ENCODE data around the gene SEC31B.

The SEC31B gene

DNA sequence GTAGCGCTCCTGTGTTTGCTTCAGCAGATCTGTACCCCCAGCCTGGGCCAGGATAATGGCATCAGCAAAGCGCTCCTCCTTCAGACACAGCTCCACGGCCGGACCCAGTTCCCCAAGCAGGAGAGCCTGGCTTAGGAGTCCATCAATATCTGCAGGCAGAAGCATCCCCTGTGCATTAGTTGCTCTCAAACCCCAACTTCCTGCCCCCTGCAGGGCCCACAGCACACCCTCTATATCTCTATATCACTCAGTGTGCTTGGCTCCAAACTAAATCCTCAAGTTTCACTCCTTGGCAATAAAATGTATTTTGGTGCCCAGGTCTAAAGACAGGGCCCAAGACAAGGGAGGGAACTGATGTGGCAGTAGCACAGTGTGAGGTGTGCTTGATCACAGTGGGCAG, 21.6 kb downstream of the SEC31B start:
- DNase-seq (ENCODE audit: low read depth in 3 of 3, low spot score in 1 of 3) = no peak

- no peak for DNase-seq (ENCODE audit: low read depth in 3 of 3, low spot score in 1 of 3)
Measured at GRCh38 chr10:100496567-100496966, 23.1 kb downstream of the SEC31B start.

GRCh38 chr10:100490531-100490930, 29.1 kb downstream of the SEC31B start:
- DNase-seq (ENCODE audit: low read depth in 3 of 3, low spot score in 1 of 3) = no peak

DNA sequence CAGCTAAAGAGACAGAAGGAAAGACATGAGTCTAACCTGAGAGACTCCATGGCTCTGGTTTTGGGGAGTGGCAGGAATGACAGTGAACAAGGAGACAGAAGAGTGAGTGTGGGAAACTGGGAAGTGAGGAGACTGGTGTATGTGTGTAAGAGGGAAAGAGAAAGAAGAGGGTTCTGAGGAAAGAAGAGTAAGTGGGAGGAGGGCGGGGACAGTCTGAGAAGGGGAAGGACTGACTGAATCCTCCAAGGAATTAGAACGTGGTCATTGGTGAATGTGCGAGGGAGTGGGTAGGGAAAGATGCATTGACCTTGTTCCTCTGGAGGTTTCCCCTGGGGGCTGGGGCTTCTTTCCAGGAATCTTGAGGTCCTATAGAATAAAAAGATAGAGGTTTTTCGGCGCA, 30.3 kb downstream of the SEC31B start:
- no peak for DNase-seq (ENCODE audit: low read depth in 3 of 3, low spot score in 1 of 3)

- no peak for DNase-seq (ENCODE audit: low read depth in 3 of 3, low spot score in 1 of 3)
Measured at GRCh38 chr10:100487529-100487928, 32.1 kb downstream of the SEC31B start.

DNA sequence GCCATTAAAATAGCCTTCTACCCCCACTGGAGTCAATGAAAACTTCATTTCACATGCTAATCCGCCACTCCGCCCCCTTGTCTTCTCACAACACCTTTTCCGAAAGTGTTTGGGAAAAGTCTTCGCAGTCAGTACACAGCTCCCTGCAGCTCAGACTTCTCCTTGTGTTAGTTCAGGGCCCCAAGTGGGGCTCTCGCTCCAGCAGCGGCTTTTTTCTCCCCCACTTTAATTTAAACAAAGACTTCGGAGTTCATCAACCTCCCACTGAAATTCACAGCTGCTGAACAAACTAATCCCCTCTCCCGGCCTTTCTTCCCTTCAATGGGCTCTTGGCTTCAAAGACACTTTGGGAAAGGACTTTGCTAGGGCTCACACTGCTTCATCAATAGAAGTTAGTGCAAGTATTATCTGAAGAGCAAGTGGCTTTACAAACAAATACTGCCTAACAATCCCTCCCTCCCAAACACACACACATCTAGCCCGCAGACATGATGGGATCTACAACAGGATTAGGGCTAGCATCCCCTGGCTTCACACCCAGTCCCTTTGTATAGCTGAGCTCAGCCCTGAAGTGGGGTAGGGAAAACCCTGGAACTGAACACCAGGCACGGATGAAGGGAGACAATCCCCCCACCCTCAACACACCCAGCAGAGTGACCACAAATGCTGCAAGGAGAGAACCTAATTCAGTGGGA, 33.7 kb downstream of the SEC31B start:
- DNase-seq (ENCODE audit: low read depth in 3 of 3, low spot score in 1 of 3) = no peak

DNA sequence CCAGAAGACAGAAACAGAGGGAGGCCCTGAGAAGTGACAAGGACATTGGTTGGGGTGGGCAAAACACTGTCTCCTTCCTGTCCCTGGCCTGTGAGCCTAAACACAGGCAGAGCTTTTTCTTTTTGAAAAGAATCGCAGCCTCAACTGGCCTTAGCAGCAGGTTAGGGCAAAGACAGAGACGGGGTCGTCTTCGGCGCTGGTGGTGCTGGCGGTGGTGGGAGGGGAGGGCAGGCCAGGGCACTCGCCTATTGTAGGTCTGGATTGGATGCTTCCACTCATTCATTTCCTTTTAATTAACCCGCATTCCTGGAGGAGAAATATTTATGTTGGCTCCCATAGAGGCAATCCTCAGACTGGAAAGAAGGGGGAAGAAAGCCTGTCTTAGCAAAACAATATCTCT, 34.3 kb downstream of the SEC31B start:
- DNase-seq (ENCODE audit: low read depth in 3 of 3, low spot score in 1 of 3) = no peak

DNA sequence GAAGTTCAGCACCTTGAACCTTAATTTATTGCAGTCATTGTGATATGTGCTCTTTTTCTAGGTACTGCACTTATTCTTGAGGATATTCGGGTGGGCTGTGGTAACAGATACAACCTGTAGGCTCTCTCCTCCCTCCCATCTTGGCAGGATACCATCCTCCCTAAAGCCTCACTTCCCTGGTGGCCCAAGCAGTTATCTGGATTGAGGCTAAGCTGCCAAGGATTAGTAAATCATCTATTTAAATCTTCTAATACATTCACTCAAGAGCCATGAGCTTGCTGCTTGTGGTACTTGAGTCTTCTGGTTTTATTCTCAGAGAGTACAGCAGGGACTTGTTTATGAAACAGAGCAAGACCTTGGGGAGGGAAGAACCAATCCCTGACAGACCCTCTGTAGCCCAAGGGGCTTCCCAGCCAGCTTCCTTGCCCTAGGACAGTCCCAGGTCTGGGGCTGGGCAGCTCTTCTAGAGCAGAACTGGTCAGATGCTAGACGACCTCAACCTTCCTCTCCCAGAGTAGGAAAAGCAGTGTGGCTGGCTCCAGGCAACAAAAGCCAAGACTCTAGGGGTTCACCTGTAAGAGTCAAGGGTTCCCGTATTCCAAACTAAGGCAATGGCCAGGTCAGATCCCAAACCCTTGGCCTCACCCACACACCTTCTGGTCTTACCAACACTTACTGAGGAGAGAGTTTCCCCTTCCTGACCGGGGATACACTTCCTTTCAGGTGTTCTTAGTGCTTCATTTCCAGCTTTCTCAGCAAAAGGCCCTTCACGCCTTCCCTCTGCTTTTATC, 35.6 kb downstream of the SEC31B start:
- DNase-seq (ENCODE audit: low read depth in 3 of 3, low spot score in 1 of 3) = no peak

DNA sequence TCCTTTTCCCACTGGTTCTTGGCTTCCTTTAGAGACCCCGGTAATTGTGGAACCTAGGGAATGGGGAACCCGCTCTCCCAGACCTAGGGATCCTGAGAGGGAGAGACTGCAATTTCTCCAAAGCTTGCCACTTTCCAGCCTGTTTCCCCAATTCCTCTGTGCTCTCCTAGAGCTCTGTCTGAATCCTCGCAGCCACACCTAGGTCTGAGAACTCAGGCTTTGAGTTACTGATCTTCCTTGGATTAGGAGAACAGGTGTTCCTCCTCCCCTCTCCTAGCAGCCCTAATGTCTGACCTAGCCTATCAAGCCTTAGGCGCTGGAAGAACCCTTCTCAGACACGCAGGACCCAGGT, 36.9 kb downstream of the SEC31B start:
- no peak for DNase-seq (ENCODE audit: low read depth in 3 of 3, low spot score in 1 of 3)

GRCh38 chr10:100482181-100482833, 37.4 kb downstream of the SEC31B start:
- peak; percentile 11 to 56 (median 38) for DNase-seq (ENCODE audit: low read depth in 3 of 3, low spot score in 1 of 3)

GRCh38 chr10:100481462-100482081, 38.1 kb downstream of the SEC31B start:
- DNase-seq (ENCODE audit: low read depth in 3 of 3, low spot score in 1 of 3) = peak; percentile 70 to 94 (median 85)

DNA sequence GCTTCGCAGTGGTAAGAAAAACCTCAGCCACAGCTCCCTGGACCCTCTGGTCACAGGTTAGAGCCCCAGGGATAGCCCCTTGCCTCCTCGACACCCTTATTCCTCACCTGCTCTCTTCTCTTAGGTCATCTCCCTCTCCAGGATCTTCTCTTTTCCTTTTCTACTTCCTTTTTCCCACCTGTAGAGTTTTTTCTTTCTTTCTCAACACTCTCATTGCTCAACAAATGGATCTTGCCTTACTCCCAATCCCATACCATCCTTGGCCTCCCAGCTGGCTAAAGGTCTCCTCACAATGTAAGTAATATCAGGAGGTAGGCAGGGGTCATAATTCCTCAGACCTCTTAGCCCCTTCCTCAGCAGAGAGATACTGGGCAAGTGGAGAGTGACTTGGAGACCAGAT, 39.7 kb downstream of the SEC31B start:
- DNase-seq (ENCODE audit: low read depth in 3 of 3, low spot score in 1 of 3) = no peak

GRCh38 chr10:100479037-100479436, 40.6 kb downstream of the SEC31B start:
- DNase-seq (ENCODE audit: low read depth in 3 of 3, low spot score in 1 of 3) = no peak

DNA sequence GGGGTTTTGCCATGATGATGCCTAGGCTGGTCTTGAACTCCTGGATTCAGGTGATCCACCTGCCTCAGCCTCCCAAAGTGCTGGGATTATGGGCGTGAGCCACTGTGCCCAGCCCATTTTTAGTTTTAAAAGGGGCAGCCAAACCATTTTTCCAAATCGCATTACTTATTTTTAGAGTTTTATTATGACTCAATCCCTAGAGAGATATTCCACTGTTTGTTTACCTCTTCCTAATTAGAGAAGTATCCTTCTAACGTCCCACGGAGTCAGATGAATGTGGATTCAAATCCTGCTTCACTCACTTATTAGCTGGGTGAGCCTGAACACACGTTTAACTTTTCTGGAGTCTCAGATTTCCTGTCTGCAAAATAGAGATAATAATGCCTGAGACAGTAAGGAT, 41.7 kb downstream of the SEC31B start:
- no peak for DNase-seq (ENCODE audit: low read depth in 3 of 3, low spot score in 1 of 3)

DNA sequence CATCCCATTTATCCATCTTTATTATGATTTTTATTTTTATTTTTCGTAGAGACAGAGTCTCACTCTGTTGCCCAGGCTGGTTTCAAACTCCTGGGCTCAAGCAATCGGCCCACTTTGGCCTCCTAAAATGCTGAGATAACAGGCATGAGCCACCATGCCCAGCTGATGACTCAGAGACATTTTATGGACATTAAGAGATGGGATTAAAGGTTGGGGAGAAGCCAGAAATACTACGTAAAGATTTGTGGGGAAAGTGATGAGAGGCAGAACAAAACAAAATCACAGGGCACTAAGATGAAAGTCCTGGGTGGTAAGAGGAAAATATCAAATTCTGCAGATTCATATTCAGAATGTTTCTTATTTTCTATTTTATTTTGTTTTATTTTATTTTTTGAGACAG, 49.3 kb downstream of the SEC31B start:
- DNase-seq (ENCODE audit: low read depth in 3 of 3, low spot score in 1 of 3) = no peak

- no peak for DNase-seq (ENCODE audit: low read depth in 3 of 3, low spot score in 1 of 3)
Measured at GRCh38 chr10:100469756-100470155, 49.9 kb downstream of the SEC31B start.

DNA sequence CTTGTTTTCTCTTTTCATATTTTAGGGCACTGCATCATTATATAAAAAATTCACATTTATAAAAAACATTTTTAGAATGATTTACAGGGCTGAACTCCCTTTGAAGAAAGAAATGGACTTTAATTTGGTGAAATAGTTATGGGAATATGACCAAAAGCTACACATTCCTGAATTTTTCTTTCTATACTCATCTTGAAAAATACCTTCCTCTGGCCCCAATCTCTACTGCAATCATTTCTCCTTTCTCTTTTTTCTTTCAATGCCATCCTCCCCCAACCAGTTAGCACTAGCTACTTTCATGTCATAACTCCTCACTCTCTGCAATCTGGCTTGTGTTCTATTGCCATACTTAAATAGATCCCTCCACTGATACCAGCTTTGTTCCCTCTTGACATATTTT, 50.7 kb downstream of the SEC31B start:
- DNase-seq (ENCODE audit: low read depth in 3 of 3, low spot score in 1 of 3) = no peak

DNA sequence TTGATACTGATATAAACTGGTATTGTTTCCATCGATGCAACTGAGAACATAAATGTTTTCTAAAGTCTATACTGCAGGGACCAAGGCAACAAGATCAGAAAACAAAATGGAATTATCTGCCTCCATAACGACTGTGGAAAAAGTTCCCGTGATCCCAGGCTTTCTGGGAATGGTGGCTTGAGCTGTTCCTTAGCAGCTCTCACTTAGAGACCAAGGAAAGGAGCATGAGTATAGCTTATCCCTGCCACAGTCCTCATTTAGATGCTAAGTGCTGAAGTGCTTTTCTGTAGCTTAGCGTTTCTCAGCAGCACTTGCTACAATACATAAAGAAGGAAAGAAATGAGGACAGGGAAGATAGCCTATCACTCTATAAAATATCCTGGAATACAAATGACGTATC, 51.3 kb downstream of the SEC31B start:
- no peak for DNase-seq (ENCODE audit: low read depth in 3 of 3, low spot score in 1 of 3)

DNA sequence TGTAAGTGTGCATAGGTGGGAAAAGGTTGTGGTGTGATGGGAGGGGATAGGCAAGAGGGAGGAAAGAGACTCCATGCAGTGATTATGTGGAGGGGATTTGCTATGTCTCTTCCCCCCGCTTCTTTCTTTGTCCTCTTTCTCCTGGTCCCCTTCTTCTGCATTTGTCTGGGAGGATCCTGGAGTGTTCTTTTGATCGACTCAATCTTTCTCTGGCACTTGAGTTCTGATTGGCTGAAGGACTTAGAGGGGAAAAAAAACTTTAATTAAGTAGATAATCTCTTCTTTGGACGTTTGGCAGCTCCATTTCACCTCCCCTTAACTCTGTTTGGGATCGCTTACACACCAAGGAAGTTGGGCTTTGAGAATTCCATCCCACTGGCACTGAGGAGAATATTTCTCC, 57.0 kb downstream of the SEC31B start, which contains the start of gene WNT8B:
WNT8B (plus strand) TSS at position 301 of the 400 bp plus-strand sequence. CDS start 160 bp downstream, outside the sequence.
- no peak for DNase-seq (ENCODE audit: low read depth in 3 of 3, low spot score in 1 of 3)

DNA sequence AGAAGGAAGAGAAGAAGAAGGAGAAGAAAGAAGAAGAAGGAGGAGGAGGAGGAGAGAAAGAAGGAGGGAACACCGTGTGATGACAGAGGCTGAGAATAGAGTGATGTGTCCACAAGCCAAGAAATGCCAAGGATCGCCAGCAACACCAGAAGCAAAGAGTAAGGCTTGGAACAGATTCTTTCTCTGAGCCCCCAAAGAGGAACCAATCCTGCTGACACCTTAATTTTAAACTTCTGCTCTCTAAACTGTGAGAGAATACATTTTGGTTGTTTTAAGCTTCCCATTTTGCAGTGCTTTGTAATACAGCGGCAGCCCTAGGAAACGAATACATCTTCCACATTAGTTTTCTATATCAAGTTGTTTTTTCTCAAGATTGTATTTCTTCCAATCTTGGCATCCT, 70.7 kb downstream of the SEC31B start:
- no peak for DNase-seq (ENCODE audit: low read depth in 3 of 3, low spot score in 1 of 3)

- DNase-seq (ENCODE audit: low read depth in 3 of 3, low spot score in 1 of 3) = no peak
Measured at GRCh38 chr10:100447663-100448062, 72.0 kb downstream of the SEC31B start.
